HG02840 (cell line): ENCODE results near the gene PTPRC.
"Not testable (repeated sequence)": the region's sequence is repeated elsewhere in the genome, so short reads cannot be mapped to it uniquely, and the experiment has no call there.

Experiments used
- ATAC-seq: cut with Tn5 transposase; IDR thresholded peaks from one replicate; pipeline ENCODE4 v1.9.1; 2021; ENCODE audit warnings: mild to moderate bottlenecking, moderate library complexity, moderate number of reproducible peaks; ENCODE audit not compliant: unreplicated experiment, low FRiP score

PTPRC gene, protein sequence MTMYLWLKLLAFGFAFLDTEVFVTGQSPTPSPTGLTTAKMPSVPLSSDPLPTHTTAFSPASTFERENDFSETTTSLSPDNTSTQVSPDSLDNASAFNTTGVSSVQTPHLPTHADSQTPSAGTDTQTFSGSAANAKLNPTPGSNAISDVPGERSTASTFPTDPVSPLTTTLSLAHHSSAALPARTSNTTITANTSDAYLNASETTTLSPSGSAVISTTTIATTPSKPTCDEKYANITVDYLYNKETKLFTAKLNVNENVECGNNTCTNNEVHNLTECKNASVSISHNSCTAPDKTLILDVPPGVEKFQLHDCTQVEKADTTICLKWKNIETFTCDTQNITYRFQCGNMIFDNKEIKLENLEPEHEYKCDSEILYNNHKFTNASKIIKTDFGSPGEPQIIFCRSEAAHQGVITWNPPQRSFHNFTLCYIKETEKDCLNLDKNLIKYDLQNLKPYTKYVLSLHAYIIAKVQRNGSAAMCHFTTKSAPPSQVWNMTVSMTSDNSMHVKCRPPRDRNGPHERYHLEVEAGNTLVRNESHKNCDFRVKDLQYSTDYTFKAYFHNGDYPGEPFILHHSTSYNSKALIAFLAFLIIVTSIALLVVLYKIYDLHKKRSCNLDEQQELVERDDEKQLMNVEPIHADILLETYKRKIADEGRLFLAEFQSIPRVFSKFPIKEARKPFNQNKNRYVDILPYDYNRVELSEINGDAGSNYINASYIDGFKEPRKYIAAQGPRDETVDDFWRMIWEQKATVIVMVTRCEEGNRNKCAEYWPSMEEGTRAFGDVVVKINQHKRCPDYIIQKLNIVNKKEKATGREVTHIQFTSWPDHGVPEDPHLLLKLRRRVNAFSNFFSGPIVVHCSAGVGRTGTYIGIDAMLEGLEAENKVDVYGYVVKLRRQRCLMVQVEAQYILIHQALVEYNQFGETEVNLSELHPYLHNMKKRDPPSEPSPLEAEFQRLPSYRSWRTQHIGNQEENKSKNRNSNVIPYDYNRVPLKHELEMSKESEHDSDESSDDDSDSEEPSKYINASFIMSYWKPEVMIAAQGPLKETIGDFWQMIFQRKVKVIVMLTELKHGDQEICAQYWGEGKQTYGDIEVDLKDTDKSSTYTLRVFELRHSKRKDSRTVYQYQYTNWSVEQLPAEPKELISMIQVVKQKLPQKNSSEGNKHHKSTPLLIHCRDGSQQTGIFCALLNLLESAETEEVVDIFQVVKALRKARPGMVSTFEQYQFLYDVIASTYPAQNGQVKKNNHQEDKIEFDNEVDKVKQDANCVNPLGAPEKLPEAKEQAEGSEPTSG (N-terminal part only)

DNA sequence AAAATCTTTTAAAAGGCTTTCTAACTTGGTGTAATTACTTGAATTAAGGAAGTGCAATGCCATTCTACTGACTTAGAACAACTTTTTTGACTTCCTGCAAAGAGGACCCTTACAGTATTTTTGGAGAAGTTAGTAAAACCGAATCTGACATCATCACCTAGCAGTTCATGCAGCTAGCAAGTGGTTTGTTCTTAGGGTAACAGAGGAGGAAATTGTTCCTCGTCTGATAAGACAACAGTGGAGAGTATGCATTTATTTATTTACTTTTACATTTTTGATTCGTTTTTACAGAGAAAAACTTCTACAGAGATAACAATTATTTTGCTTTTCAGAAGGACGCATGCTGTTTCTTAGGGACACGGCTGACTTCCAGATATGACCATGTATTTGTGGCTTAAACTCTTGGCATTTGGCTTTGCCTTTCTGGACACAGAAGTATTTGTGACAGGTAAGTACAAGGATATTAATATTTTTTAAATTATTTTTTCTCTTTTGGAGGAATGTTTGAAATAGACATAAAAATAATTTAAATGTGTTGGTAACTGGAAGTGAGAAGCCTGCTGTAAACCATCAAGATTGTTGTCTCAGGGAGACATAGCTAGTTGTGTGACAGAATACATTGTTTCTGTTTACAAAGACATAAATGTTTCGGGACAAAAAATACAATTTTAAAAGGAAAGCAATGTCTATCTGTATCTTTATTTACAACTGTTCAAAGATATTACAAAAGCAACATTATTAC, at the start of gene PTPRC:
TSS of gene PTPRC (plus strand) at position 147 of the 742 bp plus-strand sequence. CDS start at position 376, 229 bp downstream.
- ATAC-seq, result peak; percentile 50

DNA sequence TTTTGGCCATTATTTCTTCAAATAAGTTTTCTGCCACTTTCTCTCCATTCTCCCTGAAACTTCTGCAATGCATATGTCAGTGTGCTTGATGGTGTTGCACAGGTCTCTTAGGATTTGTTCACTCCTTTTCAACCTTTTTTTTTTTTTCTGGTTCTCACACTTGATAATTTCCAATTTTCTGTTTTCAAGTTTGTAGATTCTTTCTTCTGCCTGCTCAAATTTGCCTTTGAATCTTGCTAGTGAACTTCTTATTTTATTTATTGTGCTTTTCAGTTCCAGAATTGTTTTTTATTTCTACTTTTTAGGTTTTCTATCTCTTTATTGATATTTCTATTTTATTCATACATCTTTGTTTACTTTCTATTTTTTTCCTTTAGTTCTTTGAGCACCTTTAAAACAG, 48.4 kb upstream of the PTPRC start:
- ATAC-seq, result no peak

DNA sequence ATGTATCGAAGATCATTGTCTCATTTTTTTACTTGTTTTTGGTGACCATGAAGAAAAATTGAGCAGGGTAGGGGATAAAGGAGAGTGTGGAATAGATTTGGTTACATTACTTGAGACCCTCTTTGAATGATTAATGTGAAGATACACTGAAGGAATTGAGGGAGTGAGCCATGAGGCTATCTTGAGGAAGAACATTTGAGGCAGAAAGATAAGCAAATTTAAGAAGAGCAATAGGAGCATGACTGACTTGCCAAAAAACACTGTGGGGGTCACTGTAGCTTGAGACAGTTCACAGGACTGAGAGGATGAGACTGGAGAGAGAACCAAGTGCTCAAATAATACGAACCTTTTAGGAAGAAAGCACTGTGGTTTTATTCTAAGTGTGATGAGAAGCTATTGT, 43.1 kb upstream of the PTPRC start:
- ATAC-seq, result no peak

DNA sequence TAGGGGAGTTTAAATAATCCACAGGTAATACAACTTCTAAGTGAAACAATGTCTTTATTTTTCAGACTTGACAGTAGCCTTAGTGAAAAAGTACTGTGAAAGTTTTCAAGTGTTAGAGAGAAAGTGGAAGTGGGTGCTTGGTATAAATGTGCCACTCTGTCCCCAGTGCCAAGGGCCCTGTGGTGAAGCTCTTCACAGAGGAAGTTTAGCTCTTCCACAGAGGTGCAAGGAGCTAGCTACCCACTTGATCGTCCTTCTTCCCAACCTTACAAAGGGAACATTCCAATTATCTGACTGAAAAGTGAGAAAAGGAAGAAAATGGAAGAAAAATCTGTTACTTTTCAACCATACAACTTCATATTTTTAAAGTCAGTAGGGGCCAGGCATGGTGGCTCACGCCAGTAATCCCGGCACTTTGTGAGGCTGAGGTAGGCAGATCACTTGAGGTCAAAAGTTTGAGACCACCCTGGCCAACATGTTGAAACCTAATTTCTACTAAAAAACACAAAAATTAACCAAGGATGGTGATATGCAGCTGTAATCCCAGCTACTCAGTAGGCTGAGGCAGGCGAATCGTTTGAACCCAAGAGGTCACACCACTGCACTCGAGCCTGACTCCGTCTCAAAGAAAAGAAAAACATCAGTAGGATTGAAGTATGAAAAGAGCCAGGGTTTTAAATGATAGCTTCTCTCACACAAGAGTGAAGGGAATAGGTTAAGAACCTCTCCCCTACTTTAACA, 41.0 kb upstream of the PTPRC start:
- ATAC-seq, result no peak

DNA sequence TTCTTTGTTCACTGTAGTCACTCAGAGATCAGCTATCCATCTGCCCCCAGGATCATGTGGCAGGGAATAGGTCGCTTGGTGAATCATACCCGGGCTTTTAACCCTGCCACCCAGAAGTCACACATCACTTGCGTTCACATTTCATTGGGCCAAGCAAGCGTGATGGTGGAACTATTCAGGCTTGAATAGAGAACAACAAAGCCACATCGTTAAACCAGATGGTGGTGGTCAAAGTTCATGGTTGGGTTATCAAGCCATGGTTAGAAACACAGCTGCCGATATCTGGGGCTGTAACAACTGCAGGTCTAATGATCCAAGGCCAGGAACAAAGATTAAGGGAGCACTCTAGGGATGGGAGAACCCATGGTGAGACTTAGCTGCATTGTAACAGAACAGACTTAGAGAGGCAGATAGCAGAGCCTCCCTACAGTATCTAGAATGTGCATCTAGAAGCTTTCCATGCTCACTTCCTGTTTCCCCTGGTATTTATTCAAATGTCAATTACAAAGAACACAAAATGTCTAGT, 40.0 kb upstream of the PTPRC start:
- peak; percentile 57 for ATAC-seq

DNA sequence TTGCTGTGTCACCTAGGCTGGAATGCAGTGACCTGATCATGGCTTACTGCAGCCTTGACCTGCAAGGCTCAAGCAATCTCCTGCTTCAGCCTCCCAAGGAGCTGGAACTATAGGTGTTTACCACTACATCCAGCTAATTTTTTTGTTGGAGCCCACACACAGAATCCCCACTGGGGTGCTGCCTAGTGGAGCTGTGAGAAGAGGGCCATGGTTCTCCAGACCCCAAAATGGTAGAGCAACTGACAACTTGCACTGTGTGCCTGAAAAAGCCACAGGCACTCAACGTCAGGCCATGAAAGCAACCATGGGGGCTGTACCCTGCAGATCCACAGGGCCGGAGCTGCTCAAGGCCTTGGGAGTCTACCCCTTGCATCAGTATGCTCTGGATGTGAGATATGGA, 39.1 kb upstream of the PTPRC start:
- ATAC-seq, result no peak

DNA sequence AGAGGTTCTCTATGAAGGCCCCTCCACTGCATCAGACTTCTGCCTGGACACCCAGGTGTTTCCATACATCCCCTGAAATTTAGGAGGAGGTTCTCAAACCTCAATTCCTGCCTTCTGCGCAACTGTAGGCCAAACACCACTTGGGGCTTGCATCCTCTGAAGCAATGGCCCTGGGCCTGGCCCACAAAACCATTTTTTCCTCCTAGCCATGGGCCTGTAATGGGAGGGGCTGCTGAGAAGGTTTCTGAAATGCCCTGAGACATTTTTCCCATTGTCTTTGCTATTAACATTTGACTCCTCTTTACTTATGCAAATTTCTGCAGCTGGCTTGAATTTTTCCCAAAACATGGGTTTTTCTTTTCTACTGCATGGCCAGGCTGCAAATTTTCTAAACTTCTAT, 37.9 kb upstream of the PTPRC start:
- no peak for ATAC-seq

DNA sequence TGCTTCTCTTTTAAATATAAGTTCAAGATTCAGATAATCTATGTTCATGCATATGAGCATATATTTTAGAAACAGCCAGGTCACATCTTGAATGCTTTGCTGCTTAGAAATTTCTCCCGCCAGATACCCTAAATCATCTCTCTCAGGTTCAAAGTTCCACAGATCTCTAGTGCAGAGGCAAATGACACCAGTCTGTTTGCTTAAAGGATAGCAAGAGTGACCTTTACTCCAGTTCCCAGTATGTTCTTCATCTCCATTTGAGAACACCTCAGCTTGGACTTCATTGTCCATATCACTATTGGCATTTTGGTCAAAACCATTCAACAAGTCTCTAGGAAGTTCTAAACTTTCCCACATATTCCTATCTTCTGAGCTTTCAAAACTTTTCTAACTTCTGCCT, 37.5 kb upstream of the PTPRC start:
- not testable (repeated sequence) for ATAC-seq

DNA sequence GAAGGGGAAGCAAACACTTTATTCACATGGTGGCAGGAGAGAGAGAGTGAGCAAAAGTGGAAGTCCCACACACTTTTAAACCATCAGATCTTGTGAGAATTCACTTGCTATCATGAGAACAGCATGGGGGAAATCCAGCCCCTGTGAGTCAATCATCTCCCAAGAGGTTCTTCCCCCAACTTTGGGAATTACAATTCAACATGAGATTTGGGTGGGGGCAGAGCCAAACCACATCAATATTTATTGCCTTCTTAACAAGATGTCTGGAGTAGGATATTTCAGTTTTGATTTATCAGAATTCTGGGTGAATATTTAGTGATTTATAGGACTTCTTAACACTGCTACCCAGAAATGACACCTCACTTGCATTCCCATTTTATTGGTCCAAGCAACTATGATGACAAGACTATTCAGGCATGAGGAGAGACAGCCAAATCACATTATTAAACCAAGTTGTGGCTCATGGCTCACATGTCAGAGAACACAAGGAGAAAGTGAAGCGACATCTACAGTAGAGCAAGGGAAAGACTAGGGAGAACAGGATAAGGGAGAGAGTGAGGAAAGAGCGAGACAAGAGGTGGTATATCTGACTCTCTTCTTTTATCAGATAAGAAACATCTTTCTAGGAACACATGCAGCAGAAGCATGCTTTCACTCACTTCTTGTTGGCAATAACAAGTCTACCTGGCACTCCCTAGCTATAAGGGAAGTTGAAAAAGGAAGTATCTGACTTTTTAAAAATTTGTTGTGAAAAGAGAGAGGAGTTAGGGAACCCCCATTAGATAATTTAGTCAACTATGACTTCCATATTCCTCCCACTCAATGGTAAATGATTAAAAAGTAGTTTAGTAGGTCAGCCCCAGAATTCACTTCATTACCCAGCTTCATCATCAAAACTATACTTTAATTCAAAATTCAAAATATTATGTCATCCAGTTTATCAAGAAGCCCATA, 36.6 kb upstream of the PTPRC start:
- no peak for ATAC-seq

DNA sequence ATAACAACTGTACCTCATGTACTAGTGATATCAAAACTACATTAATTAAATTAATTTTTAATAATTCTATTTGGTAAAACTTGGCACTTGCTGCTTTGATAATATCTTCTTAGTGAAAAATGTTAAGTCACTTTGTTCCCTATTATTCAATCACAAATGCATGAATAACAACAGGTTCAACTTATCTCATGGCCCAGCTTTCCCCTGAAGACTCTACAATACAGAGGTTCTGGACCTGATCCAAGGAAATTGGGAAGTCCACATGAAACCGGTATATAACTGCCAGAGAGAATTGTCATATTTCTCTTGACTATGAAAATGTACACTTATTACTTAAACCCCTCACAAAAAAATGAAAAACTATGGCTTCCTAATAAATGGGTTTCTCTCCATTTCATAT, 33.9 kb upstream of the PTPRC start:
- no peak for ATAC-seq

DNA sequence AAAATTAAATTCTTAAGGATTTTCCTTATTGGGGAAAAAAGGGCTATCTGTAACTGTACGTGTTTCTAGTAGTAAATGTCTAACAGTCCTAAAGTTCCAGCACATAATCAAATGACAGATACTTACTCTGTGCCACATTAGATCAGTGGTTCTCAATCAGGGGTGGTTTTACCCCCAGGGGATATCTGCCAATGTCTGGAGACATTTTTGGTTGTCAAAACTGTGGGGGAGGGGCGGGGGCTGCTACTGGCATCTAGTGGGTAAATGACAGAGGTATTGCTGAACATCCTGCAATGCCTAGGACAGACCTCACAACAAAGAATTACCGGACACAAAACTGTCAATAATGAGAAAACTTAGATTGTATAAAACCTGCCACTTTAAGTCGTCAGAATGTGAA, 33.4 kb upstream of the PTPRC start:
- no peak for ATAC-seq

DNA sequence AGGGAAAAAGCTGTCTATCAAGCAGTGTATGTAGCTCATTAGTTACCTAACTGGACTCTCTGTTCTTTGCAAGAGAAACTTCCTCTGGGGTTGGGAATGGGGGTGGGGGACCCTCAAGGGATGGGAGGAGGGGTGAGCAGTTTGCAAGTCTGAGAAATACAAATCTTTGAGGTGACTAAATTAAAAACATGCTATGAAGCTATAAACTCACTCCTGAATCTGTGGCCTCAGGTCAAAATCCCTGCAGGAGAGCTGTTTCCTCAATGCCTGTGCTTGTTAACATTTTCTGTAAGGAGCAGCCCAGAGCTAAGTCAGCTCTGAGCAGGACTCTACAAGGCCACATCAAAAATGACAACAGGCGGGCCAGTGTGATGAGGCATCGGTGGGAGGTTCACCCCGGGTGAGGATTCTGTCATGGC, 32.8 kb upstream of the PTPRC start:
- ATAC-seq, result no peak

DNA sequence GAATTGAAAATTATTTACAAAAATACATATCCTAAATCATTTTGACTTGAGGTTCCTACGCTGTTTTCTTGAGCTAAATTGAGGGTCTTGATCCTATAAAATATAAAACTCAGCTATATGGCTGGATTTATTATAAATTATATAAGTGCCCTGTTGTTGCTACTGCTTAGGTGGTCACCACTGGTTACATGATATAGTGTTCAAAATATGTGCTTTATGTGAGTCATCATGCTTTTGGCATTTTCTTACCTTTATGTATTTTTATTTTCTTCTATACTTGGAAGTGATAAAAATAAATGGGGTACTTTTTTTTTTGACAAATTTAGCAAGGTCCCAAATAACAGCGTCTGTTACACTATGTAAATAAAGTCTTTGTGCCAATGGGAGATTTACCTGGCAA, 31.1 kb upstream of the PTPRC start:
- no peak for ATAC-seq

DNA sequence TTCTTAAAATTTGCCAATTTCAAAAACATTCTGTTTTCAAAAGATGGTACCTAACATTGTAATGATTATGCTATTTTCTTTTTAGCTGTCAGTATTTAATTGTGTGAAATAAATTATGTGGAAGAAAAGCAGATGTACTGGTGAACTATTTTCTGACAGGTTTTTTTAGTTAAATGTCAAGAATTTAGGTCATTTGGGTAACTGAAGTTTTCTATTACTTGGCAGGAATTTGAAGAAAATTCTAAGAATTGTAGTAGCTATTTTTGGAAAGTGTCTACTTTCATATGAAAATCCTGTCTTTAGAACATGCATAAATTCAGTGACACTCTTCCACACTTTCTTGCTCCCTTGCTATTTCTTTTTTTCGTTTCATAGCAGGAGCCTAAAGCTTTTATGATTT, 28.5 kb upstream of the PTPRC start:
- ATAC-seq, result no peak

DNA sequence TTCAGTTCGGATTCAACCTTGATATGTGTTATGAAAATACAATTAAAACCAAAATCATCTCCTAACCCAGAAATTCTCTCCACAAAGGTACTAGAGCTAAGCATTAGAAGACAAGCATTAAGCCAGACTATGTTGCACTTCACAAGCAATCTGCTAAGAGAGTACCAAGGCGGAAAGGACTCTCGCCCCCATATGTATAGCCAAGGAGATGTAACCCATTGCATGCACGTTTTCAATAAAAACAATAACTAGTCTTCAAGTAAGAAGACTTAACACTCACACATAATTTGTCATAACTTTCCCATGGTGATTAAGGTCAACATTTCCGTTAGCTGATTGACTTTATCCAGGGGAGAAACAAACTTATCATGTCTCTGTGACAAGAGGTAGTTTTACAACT, 27.6 kb upstream of the PTPRC start:
- ATAC-seq, result no peak

DNA sequence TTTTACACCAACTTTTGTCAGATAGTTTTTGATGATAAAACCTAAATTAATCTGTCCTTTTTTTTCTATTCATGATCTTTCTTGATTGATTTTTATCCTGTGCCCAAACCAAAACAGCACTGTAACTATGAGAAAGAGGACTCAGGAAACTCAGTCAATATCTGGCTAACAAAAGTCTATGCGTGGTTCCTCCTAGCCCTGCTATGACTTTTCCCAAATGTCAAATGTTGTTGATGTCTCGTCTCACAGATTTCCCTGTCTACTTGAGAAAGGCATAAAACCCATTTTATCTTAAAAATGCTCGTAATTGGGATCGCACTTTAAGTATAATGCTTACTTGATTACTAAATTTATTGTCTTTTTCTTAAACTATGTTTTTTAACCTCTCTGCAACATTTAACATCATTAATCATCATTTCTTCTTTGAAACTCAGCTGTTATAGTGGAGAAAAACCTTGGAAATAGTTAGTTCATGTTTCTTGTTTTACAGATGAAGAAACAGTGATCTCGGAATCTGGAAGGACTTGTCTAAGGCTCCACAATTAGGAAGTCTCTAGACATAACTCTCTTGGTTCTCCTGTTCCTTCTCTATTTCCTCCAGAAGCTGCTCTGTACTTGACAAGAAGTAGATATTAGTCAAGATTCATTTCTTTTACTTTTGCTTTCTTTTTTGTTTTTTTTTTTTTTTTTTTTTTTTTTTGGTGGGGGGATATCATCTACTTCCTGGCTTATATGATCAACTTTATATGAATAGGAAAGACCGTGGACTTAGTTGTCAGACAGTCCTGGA, 26.2 kb upstream of the PTPRC start:
- no peak for ATAC-seq

DNA sequence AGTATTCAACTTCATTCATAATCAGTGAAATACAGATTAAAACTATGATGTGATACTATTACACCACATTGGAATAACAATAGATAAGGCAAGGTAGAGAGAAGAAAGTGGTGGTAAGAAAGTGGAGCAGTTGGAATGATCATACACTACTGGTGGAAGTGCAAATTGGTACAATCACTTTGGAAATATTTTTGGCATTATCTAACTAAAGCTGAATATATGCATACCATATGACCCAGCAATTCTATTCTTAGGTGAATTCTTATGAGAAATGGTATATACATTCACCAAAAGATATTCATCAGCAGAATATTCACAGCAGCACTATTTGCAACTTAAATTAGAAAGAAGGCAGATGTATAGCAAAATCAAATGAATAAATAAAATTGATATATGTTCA, 21.4 kb upstream of the PTPRC start:
- ATAC-seq, result no peak
